Measurements from ENCODE around the gene DUT.

The DUT gene

GRCh38 chr15:48330105-48330785 is 984 bp upstream of the DUT start:
- no peak for DNase-seq (ENCODE audit: low spot score)

DNA sequence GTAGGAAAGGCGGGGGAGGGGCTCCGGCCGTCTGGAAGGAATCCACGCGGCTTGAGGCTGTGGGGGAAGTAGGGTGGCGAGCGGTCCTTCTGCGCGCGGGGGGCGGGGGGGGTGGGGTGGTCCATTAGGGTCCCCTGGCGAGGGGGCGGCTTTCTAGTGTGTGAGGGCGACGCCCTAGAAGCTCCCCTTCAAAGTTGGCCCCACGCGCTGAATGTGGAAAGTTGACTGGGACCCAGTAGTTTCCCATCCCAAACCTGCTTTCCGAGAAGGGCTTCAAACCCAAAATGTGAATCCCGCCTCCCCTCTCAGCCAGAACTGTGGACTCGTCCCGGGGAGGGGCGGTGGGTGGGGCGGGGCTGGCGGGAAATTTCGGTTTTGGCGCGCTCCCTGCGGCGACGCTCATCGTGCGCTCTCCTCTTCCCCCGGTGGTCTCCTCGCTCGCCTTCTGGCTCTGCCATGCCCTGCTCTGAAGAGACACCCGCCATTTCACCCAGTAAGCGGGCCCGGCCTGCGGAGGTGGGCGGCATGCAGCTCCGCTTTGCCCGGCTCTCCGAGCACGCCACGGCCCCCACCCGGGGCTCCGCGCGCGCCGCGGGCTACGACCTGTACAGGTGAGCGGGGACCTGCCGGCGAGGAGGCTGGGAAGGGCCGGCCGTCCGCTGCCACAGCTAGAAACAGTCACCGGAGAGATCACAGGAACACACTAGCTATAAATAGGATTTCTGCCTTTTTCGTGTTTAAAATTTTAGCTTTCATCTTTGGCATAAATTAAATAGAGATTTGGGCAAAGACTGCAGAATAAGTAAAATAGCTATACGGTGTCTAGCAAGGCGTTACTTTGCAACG is 790 bp downstream of the DUT start:
- DNase-seq (ENCODE audit: low spot score), result peak; percentile 43

- DNase-seq (ENCODE audit: low spot score), result no peak
Measured at GRCh38 chr15:48332642-48333034, 1.4 kb downstream of the DUT start.

- DNase-seq (ENCODE audit: low spot score), result no peak
Measured at GRCh38 chr15:48333540-48333939, 2.3 kb downstream of the DUT start.

DNA sequence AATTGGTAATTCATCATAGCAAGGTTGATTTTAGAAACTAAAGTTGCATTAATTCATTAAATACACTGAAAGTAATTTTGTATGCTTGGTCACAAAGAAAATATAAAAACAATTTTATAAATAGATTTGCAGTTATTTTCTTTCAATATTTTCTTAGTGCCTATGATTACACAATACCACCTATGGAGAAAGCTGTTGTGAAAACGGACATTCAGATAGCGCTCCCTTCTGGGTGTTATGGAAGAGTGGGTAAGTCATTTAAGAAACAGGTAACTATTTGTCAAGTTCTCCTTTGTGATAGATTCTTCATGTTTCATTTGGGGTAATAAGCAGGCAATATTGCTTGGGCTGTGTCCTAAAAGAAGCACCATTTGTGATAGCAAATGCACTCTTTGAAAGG is 3.0 kb downstream of the DUT start:
- DNase-seq (ENCODE audit: low spot score), result no peak

DNA sequence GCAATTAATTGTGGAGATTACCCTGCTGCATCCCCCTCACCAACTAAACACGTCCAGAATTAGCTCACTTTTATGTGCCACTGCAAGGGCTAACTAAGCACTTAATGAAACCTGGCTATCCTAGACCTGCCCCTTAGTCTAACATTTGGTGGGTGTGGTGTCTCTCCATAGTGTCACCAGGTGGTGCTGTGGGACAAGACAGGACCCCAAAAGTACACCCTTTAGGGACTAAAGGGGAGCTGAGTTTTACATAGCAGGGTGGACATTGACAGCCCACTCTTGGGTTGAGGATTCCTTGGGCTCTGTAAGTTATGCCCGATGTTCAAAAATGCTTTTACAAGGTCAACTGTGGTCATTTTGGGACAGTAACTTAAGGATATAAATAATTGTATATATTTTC is 5.7 kb downstream of the DUT start:
- no peak for DNase-seq (ENCODE audit: low spot score)

DNA sequence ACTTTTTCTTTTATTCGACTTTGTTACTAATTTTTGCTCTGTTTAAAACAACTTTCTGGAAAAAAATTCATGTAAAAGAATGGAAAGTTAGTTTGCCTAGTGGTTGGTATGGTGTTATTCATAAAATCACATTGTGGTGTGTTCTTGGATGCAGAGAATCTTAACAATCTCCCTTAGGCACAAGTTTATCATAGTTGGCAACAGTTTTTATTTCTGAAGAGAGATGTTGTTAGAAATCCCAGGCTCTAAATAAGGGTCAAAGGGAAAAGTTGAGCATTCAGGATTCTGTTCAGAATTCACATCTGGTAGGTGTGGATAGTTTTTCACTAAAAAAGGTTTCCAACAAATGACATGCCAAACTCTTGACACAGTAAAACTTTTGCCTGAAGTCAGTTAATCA is 6.4 kb downstream of the DUT start:
- no peak for DNase-seq (ENCODE audit: low spot score)

DNA sequence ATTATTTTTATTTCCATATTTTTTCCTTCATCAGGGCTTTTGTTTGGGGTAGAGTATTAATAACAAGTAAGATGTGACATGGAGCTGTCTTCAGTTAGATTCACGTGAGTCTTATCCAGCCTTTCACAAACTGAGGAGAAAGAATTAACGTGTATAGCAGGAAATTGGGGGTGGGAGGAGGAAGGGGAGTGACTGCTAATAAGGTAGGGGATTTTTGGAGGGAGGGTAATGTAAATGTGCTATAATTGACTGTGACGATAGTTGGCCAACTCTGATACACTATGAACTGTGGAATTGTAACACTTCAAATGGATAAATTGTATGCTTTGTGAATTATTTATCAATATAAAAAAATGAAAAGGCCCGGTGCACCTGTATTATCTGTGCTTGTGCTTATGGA is 8.9 kb downstream of the DUT start:
- DNase-seq (ENCODE audit: low spot score), result no peak

GRCh38 chr15:48343865-48344264 is 12.6 kb downstream of the DUT start:
- DNase-seq (ENCODE audit: low spot score), result no peak

- no peak for DNase-seq (ENCODE audit: low spot score)
Measured at GRCh38 chr15:48345516-48345915, 14.3 kb downstream of the DUT start.

GRCh38 chr15:48352474-48353072 is 21.3 kb downstream of the DUT start:
- peak; percentile 58 for DNase-seq (ENCODE audit: low spot score)

- no peak for DNase-seq (ENCODE audit: low spot score)
Measured at GRCh38 chr15:48354694-48355303, 23.6 kb downstream of the DUT start.

- DNase-seq (ENCODE audit: low spot score), result no peak
Measured at GRCh38 chr15:48355377-48355776, 24.1 kb downstream of the DUT start.

GRCh38 chr15:48358229-48359152 is 27.3 kb downstream of the DUT start:
- DNase-seq (ENCODE audit: low spot score), result peak; percentile 61

GRCh38 chr15:48360841-48361240 is 29.6 kb downstream of the DUT start:
- no peak for DNase-seq (ENCODE audit: low spot score)

GRCh38 chr15:48361685-48362084 is 30.5 kb downstream of the DUT start:
- DNase-seq (ENCODE audit: low spot score), result no peak

- no peak for DNase-seq (ENCODE audit: low spot score)
Measured at GRCh38 chr15:48363474-48363873, 32.2 kb downstream of the DUT start.

DNA sequence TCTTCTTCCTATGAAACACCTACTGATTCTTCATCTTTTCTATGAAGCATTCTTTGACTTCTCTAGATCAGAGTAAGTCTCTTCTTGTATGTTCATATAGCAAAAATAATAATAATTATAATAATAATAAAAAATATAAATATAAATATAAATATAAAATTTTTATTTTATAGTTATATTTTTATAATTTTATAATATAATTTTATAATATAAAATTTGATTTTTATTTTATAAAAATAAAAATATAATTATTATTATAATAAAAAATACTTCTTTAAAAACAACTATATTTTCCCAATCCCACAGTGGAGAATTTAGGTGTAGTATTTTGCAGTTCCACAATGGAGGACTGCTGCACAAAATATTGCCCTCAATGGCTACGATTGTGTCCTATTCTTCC is 34.3 kb downstream of the DUT start:
- DNase-seq (ENCODE audit: low spot score), result no peak

- no peak for DNase-seq (ENCODE audit: low spot score)
Measured at GRCh38 chr15:48366584-48367312, 35.5 kb downstream of the DUT start.

DNA sequence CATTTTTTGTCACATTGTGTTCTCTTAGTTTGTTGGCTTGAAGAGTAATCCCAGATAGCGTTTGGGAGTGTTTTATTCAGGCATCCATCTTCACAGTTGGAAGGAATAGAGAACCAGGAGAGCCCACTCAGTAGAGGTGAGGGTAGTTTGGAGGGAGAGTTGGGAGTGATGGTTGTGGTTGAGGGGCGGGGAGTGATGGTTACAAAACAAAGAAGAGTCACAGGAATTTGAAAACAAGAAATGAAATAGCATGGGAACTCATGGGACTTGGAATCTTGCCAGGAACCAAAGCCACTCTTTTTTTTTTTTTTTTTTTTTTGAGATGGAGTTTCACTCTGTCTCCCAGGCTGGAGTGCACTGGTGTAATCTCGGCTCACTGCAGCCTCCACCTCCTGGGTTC is 36.3 kb downstream of the DUT start:
- no peak for DNase-seq (ENCODE audit: low spot score)

- no peak for DNase-seq (ENCODE audit: low spot score)
Measured at GRCh38 chr15:48370460-48370859, 39.2 kb downstream of the DUT start.

All from kidney capillary endothelial cell (primary cell).